ENCODE results near the gene APBA1. TPM values are rescaled to one million over a fixed set of nuclear protein-coding genes. Genes with fewer than 3 reads are reported as not detected.

Gene APBA1
- total RNA-seq, 1 experiment from 2014 or later, result 1.8 TPM

DNA sequence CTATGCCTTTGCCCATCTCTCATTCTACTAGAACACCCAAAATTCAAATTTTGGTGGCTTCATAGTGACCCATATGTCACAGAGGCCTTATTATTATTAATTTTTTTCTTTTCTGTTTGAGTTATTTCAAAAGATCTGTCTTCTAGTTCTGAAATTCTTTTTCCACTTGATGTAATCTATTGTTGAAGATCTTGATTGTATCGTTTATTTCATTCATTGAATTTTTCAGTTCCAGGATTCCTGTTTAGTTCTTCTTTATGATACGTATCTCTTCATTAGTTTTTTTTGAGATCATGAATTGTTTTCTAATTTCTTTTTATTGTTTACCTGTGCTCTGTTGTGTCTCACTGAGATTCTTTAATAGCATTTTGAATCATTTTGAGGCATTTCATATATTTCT lies 24.6 kb upstream of the APBA1 start:
- H3K23ac ChIP-seq (ENCODE audit: insufficient read length, low read depth, low read length), result no peak overlapping the region

More for the DNA sequence above, 24.6 kb upstream of the APBA1 start:
- no peaks in the 10 kb centered on the region for H3K23me2 ChIP-seq (ENCODE audit: insufficient read length, low read depth, low read length, poor library complexity, severe bottlenecking)
- no peak overlapping the region for H2BK15ac ChIP-seq (ENCODE audit: low read depth, low read length)
- no peaks in the 10 kb centered on the region for H3K9me3 ChIP-seq (ENCODE audit: control insufficient read depth, low read depth, low read length)
- Mint-ChIP-seq H3K9me3 (peaks cover 15 to 22% of the 10 kb centered on the region in 2 experiments), H3K4me1 (no peaks in the 10 kb centered on the region), H3K27me3 (ENCODE audit: low read depth) (no peaks in the 10 kb centered on the region), H3K27ac (no peak overlapping the region), H3K4me3 (no peak overlapping the region), H3K36me3 (ENCODE audit: insufficient read depth in 1 of 3, low read depth in 3 of 3) (peaks cover 4 to 15% (median 6%) of the 10 kb centered on the region in 3 experiments; a peak in 5 of 7 replicates)
- no peak overlapping the region for H3K56ac ChIP-seq (ENCODE audit: insufficient read length, low read depth, low read length)
- no peak overlapping the region for H2BK12ac ChIP-seq (ENCODE audit: insufficient read length, low read depth, low read length)
- H3K4me1 ChIP-seq (ENCODE audit: insufficient read depth, low read length), result no peaks in the 10 kb centered on the region
- H4K20me1 ChIP-seq (ENCODE audit: control insufficient read depth, insufficient read depth, insufficient read length), result no peaks in the 10 kb centered on the region
- H3T11ph ChIP-seq (ENCODE audit: low read length), result no peak overlapping the region
- no peak overlapping the region for H4K8ac ChIP-seq (replicated peaks; ENCODE audit: insufficient read length, low read depth, low read length)
- H2BK120ac ChIP-seq (ENCODE audit: low read depth, low read length, poor library complexity, severe bottlenecking), result no peak overlapping the region
- no peak overlapping the region for H3K4ac ChIP-seq (ENCODE audit: low read depth, low read length)
- no peak for TF ChIP-seq CTCF (conservative IDR thresholded peaks at IDR 0.05)
- no peak for DNase-seq
- no peak overlapping the region for H3K27ac ChIP-seq (ENCODE audit: insufficient read length, low read depth, low read length)
- H4K5ac ChIP-seq (ENCODE audit: insufficient read length, low read depth, low read length), result no peak overlapping the region
- no peak overlapping the region for H3K18ac ChIP-seq (ENCODE audit: insufficient read length, low read depth, low read length)
- no peak overlapping the region for H2BK5ac ChIP-seq (ENCODE audit: insufficient read length, low read length)
- no peak overlapping the region for H2AK5ac ChIP-seq (ENCODE audit: insufficient read length, low read length)
- WGBS (ENCODE audit: extremely low coverage, insufficient read length, low lambda C conversion rate), result no CpG with 5 or more reads among the region's 2 CpGs
- no peaks in the 10 kb centered on the region for H3K27me3 ChIP-seq (ENCODE audit: insufficient read depth, low read length)
- no peak overlapping the region for H2AFZ ChIP-seq (ENCODE audit: low read length)
- H2BK20ac ChIP-seq (ENCODE audit: low read depth, low read length, poor library complexity, severe bottlenecking), result no peak overlapping the region
- H3K79me1 ChIP-seq (ENCODE audit: insufficient read depth, low read depth, low read length, poor library complexity, severe bottlenecking), result no peaks in the 10 kb centered on the region
- no peak overlapping the region for H3K14ac ChIP-seq (ENCODE audit: insufficient read depth, low read length)
- H4K91ac ChIP-seq (ENCODE audit: insufficient read length, low read depth, low read length), result no peak overlapping the region
- no peaks in the 10 kb centered on the region for H3K79me2 ChIP-seq (ENCODE audit: insufficient read depth, low read length)
- no peak overlapping the region for H3K9ac ChIP-seq (ENCODE audit: extremely low read depth, insufficient read length, low read length)
- H3K4me2 ChIP-seq (ENCODE audit: insufficient read depth, insufficient read length, low read length), result no peak overlapping the region

Measured in H9 (cell line).